HEK293 (cell line): ENCODE measurements around the gene SLC9A5.

ENCODE experiments used
- BCL11A ChIP-seq: fragments of 450-650 bp; formaldehyde crosslinking; IDR thresholded peaks from 2 replicates; pipeline ENCODE4 v1.5.1; 2016; ENCODE audit warnings: low read depth, missing biosample characterization, missing genetic modification characterization
- IKZF3 ChIP-seq: fragments of 450-650 bp; IDR thresholded peaks from 2 replicates; pipeline ENCODE4 v1.5.0; 2018; ENCODE audit warnings: missing biosample characterization, mild to moderate bottlenecking, missing genetic modification characterization, moderate library complexity
- KLF7 ChIP-seq: fragments of 450-650 bp; formaldehyde crosslinking; IDR thresholded peaks from 2 replicates; pipeline ENCODE4 v1.5.1; 2016; ENCODE audit warnings: missing biosample characterization, missing genetic modification characterization, borderline replicate concordance
- MEIS1 ChIP-seq: sonication (generic); formaldehyde crosslinking; IDR thresholded peaks from 2 replicates; pipeline ENCODE4 v1.8.1; 2022; ENCODE audit warnings: missing genetic modification reagents, mild to moderate bottlenecking, borderline replicate concordance
- SP2 ChIP-seq: fragments of 450-650 bp; formaldehyde crosslinking; IDR thresholded peaks from 2 replicates; pipeline ENCODE4 v1.5.1; 2016; ENCODE audit warnings: missing biosample characterization, missing genetic modification characterization
- SP3 ChIP-seq: fragments of 450-650 bp; formaldehyde crosslinking; IDR thresholded peaks from 2 replicates; pipeline ENCODE4 v1.5.1; 2016; ENCODE audit warnings: missing biosample characterization, missing genetic modification characterization
- WT1 ChIP-seq: fragments of 450-650 bp; formaldehyde crosslinking; IDR thresholded peaks from 2 replicates; pipeline ENCODE4 v1.5.1; 2016; ENCODE audit warnings: missing biosample characterization, missing genetic modification characterization
- ZBTB21 ChIP-seq: fragments of 450-650 bp; formaldehyde crosslinking; IDR thresholded peaks from 2 replicates; pipeline ENCODE4 v1.5.1; 2017; ENCODE audit warnings: missing biosample characterization, missing genetic modification characterization
- ZFHX2 ChIP-seq: fragments of 450-650 bp; formaldehyde crosslinking; conservative IDR thresholded peaks from 2 replicates; pipeline ENCODE4 v1.5.1; 2016; ENCODE audit warnings: missing biosample characterization, missing genetic modification characterization
- ZFP69B ChIP-seq: fragments of 450-650 bp; formaldehyde crosslinking; IDR thresholded peaks from 2 replicates; pipeline ENCODE4 v1.5.1; 2016; ENCODE audit warnings: missing biosample characterization, missing genetic modification characterization
- ZNF121 ChIP-seq: fragments of 450-650 bp; formaldehyde crosslinking; IDR thresholded peaks from 2 replicates; pipeline ENCODE4 v1.5.1; 2016; ENCODE audit warnings: missing biosample characterization, missing genetic modification characterization
- ZNF146 ChIP-seq: fragments of 450-650 bp; formaldehyde crosslinking; IDR thresholded peaks from 2 replicates; pipeline ENCODE4 v1.5.1; 2016; ENCODE audit warnings: missing biosample characterization, missing genetic modification characterization
- ZNF169 ChIP-seq: fragments of 450-650 bp; formaldehyde crosslinking; IDR thresholded peaks from 2 replicates; pipeline ENCODE4 v1.5.1; 2016; ENCODE audit warnings: missing biosample characterization, missing genetic modification characterization
- ZNF223 ChIP-seq: fragments of 450-650 bp; formaldehyde crosslinking; IDR thresholded peaks from 2 replicates; pipeline ENCODE4 v1.5.1; 2016; ENCODE audit warnings: missing biosample characterization, missing genetic modification characterization
- ZNF23 ChIP-seq: fragments of 450-650 bp; formaldehyde crosslinking; IDR thresholded peaks from 2 replicates; pipeline ENCODE4 v1.5.1; 2016; ENCODE audit warnings: missing biosample characterization, missing genetic modification characterization, borderline replicate concordance
- ZNF274 ChIP-seq, 2 experiments: fragments of 200-500 bp in 1 of 2; fragments of 450-650 bp in 1 of 2; sonication (Bioruptor generic) in 1 of 2; formaldehyde crosslinking in 1 of 2; IDR thresholded peaks; 2 replicates each; pipeline versions ENCODE4 v1.5.1 to v1.6.1; 2014 to 2016; ENCODE audit warnings: borderline replicate concordance in 1 of 2, inconsistent platforms in 1 of 2, low read length in 1 of 2, missing biosample characterization in 1 of 2, missing genetic modification characterization in 1 of 2
- ZNF544 ChIP-seq: fragments of 450-650 bp; formaldehyde crosslinking; IDR thresholded peaks from 2 replicates; pipeline ENCODE4 v1.5.0; 2017; ENCODE audit warnings: missing biosample characterization, missing genetic modification characterization
- ZNF548 ChIP-seq: fragments of 450-650 bp; formaldehyde crosslinking; IDR thresholded peaks from 2 replicates; pipeline ENCODE4 v1.5.1; 2016; ENCODE audit warnings: missing biosample characterization, missing genetic modification characterization
- ZNF596 ChIP-seq: fragments of 450-650 bp; IDR thresholded peaks from 2 replicates; pipeline ENCODE4 v1.5.0; 2018; ENCODE audit warnings: missing biosample characterization, mild to moderate bottlenecking, missing genetic modification characterization, moderate library complexity
- ZNF600 ChIP-seq: fragments of 450-650 bp; formaldehyde crosslinking; IDR thresholded peaks from 2 replicates; pipeline ENCODE4 v1.5.1; 2016; ENCODE audit warnings: missing biosample characterization, missing genetic modification characterization
- ZNF621 ChIP-seq: fragments of 450-650 bp; formaldehyde crosslinking; IDR thresholded peaks from 2 replicates; pipeline ENCODE4 v1.5.1; 2017; ENCODE audit warnings: missing biosample characterization, missing genetic modification characterization
- ZNF792 ChIP-seq: fragments of 450-650 bp; formaldehyde crosslinking; IDR thresholded peaks from 2 replicates; pipeline ENCODE4 v1.5.1; 2016; ENCODE audit warnings: missing biosample characterization, missing genetic modification characterization
- ZNF843 ChIP-seq: fragments of 450-650 bp; formaldehyde crosslinking; IDR thresholded peaks from 2 replicates; pipeline ENCODE4 v1.5.1; 2016; ENCODE audit warnings: missing biosample characterization, missing genetic modification characterization
- ZXDB ChIP-seq: fragments of 450-650 bp; formaldehyde crosslinking; IDR thresholded peaks from 2 replicates; pipeline ENCODE4 v1.5.1; 2016; ENCODE audit warnings: missing biosample characterization, missing genetic modification characterization
- TF ChIP-seq, protein P1 (sequence below): fragments of 450-650 bp; formaldehyde crosslinking; IDR thresholded peaks from 2 replicates; pipeline ENCODE4 v1.5.1; 2017; ENCODE audit warnings: missing biosample characterization, missing genetic modification characterization
- TF ChIP-seq, protein P2 (sequence below): fragments of 450-650 bp; formaldehyde crosslinking; IDR thresholded peaks from 2 replicates; pipeline ENCODE4 v1.5.1; 2016; ENCODE audit warnings: missing biosample characterization, missing genetic modification characterization
- TF ChIP-seq, protein P3 (sequence below): fragments of 450-650 bp; formaldehyde crosslinking; conservative IDR thresholded peaks from 2 replicates; pipeline ENCODE4 v1.5.1; 2016; ENCODE audit warnings: low read depth, missing biosample characterization, missing genetic modification characterization

The SLC9A5 gene

DNA sequence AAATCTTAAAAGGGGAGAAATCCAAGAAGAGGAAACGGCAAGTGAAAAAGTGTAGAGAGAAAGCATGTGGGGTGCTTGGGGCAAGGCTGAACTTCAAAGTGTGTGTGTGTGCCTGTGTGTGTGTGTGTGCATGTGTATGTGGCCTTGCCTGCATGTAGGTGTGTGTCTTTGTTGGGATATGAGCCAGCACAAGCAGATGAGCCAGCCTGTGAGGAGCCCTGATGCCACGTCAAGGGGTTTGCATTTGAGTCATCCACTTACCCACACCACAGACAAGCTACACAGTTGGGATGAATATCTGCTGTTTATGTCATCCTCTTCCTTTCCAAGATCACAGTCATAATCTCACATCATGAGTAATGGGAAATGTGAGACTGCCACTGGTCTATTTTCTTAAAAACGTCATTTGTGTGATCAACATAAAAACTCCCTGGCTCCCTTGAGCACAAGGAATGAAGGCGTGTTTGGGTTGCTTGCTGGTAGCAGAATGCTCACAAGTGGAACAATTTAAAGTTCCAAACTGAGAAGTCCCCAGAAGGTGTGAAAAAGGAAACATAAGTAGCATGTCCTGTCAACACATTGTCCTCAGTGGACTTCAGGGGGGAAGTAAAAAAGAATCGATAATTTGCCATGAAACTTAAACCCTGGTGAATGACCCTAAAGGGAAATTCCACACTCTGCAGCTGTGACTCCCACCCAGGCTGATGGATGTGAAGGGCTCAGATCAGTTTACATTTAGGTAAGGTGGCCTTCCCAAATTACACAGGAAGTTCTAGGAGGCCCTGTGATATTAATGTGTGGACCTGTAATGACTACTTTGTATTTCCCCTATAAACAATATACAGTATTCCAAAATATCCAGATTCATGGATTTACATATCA lies 63.1 kb downstream of the SLC9A5 start (continued):
- TF ChIP-seq ZNF843 (tag by site-specific recombination), result peak; percentile 68; the same call in 1 of the 2 replicates
- TF ChIP-seq, protein P1, sequence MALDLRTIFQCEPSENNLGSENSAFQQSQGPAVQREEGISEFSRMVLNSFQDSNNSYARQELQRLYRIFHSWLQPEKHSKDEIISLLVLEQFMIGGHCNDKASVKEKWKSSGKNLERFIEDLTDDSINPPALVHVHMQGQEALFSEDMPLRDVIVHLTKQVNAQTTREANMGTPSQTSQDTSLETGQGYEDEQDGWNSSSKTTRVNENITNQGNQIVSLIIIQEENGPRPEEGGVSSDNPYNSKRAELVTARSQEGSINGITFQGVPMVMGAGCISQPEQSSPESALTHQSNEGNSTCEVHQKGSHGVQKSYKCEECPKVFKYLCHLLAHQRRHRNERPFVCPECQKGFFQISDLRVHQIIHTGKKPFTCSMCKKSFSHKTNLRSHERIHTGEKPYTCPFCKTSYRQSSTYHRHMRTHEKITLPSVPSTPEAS (tag by site-specific recombination), result peak; percentile 93
- TF ChIP-seq ZNF544 (tag by site-specific recombination), result no peak
- no peak for TF ChIP-seq MEIS1 (CRISPR knock-in tag)
- 0 out of 2 replicates have a peak, but pooled peaks have one; percentile 44 for TF ChIP-seq ZNF169
- no peak for TF ChIP-seq ZNF548 (tag by site-specific recombination)
- TF ChIP-seq ZNF146 (tag by site-specific recombination), result 0 out of 2 replicates have a peak, but pooled peaks have one; percentile 14
- peak; percentile 67; the same call in 1 of the 2 replicates for TF ChIP-seq ZNF600 (tag by site-specific recombination)
- peak; percentile 46; the same call in 1 of the 2 replicates for TF ChIP-seq SP3 (tag by site-specific recombination)
- peak; percentile 45 for TF ChIP-seq ZNF792
- peak; percentile 63 for TF ChIP-seq SP2 (tag by site-specific recombination)
- TF ChIP-seq, protein P2, sequence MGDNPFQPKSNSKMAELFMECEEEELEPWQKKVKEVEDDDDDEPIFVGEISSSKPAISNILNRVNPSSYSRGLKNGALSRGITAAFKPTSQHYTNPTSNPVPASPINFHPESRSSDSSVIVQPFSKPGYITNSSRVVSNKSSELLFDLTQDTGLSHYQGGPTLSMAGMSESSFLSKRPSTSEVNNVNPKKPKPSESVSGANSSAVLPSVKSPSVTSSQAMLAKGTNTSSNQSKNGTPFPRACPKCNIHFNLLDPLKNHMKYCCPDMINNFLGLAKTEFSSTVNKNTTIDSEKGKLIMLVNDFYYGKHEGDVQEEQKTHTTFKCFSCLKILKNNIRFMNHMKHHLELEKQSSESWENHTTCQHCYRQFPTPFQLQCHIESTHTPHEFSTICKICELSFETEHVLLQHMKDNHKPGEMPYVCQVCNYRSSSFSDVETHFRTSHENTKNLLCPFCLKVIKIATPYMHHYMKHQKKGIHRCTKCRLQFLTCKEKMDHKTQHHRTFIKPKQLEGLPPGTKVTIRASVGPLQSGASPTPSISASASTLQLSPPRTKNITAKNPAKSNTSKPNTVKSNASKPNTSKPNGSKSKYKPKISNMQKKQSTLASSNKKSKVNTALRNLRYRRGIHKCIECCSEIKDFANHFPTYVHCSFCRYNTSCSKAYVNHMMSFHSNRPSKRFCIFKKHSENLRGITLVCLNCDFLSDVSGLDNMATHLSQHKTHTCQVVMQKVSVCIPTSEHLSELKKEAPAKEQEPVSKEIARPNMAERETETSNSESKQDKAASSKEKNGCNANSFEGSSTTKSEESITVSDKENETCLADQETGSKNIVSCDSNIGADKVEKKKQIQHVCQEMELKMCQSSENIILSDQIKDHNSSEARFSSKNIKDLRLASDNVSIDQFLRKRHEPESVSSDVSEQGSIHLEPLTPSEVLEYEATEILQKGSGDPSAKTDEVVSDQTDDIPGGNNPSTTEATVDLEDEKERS, result no peak
- TF ChIP-seq ZFHX2, result peak; percentile 79
- no peak for TF ChIP-seq ZNF121
- peak; percentile 82 for TF ChIP-seq WT1 (tag by site-specific recombination)
- 0 out of 2 replicates have a peak, but pooled peaks have one; percentile 12 for TF ChIP-seq BCL11A (tag by site-specific recombination)
- TF ChIP-seq ZFP69B (tag by site-specific recombination), result peak; percentile 46; the same call in 1 of the 2 replicates
- TF ChIP-seq ZNF23 (tag by site-specific recombination), result no peak
- no peak for TF ChIP-seq ZNF596 (tag by site-specific recombination)
- no peak for TF ChIP-seq ZNF621 (tag by site-specific recombination)
- TF ChIP-seq, protein P3, sequence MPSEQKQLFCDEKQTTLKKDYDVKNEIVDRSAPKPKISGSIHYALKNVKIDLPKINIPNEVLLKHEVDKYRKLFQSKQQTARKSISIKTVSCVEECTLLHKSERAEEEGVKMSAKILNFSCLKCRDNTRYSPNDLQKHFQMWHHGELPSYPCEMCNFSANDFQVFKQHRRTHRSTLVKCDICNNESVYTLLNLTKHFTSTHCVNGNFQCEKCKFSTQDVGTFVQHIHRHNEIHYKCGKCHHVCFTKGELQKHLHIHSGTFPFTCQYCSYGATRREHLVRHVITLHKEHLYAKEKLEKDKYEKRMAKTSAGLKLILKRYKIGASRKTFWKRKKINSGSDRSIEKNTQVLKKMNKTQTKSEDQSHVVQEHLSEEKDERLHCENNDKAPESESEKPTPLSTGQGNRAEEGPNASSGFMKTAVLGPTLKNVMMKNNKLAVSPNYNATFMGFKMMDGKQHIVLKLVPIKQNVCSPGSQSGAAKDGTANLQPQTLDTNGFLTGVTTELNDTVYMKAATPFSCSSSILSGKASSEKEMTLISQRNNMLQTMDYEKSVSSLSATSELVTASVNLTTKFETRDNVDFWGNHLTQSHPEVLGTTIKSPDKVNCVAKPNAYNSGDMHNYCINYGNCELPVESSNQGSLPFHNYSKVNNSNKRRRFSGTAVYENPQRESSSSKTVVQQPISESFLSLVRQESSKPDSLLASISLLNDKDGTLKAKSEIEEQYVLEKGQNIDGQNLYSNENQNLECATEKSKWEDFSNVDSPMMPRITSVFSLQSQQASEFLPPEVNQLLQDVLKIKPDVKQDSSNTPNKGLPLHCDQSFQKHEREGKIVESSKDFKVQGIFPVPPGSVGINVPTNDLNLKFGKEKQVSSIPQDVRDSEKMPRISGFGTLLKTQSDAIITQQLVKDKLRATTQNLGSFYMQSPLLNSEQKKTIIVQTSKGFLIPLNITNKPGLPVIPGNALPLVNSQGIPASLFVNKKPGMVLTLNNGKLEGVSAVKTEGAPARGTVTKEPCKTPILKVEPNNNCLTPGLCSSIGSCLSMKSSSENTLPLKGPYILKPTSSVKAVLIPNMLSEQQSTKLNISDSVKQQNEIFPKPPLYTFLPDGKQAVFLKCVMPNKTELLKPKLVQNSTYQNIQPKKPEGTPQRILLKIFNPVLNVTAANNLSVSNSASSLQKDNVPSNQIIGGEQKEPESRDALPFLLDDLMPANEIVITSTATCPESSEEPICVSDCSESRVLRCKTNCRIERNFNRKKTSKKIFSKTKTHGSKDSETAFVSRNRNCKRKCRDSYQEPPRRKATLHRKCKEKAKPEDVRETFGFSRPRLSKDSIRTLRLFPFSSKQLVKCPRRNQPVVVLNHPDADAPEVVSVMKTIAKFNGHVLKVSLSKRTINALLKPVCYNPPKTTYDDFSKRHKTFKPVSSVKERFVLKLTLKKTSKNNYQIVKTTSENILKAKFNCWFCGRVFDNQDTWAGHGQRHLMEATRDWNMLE (tag by site-specific recombination), result peak; percentile 38; the same call in 1 of the 2 replicates
- peak; percentile 68 for TF ChIP-seq ZXDB
- no peak for TF ChIP-seq ZNF223
- peak; percentile 98 for TF ChIP-seq ZBTB21
- TF ChIP-seq IKZF3 (tag by site-specific recombination), result peak; percentile 29; the same call in 1 of the 2 replicates
- TF ChIP-seq ZNF274 (IDR thresholded peaks at IDR 0.05; ENCODE audit: low read length), result no peak
- no peak for TF ChIP-seq ZNF274 (tag by site-specific recombination; IDR thresholded peaks at IDR 0.05; ENCODE audit: borderline replicate concordance)
- TF ChIP-seq KLF7 (tag by site-specific recombination), result no peak
